Measurements from ENCODE around the gene MCM5. TPM values are rescaled to one million over a fixed set of nuclear protein-coding genes. Genes with fewer than 3 reads are reported as not detected.

The MCM5 gene
- total and polyA plus RNA-seq, 4 donors = 6.7 to 104 (median 8.8) TPM

DNA sequence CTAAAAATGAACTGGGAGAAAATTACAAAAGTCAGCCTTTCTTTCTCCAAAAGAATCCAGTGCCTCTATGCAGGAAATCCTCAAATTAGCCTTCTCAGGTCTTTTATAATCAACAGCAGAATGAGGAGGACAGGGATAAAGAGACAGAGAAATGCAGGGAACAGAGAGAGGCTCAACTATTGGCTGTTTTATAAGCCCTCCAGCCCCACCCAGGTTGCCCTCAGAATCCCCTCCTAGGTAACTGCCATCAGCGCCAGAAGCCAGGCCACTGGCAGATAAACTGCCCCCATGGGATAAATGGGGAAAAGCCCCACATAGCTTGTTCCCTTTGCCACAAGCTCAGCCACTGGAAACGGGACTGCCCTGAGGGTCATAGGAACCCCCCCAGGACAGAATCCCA is 29.9 kb upstream of the MCM5 start:
- TF ChIP-seq FOXA2 (IDR thresholded peaks at IDR 0.05) (no peak), RXRA (IDR thresholded peaks at IDR 0.05) (no peak), GABPA (IDR thresholded peaks at IDR 0.05 in 1 of 2, conservative IDR thresholded peaks at IDR 0.05 in 1 of 2) (no peak), RAD21 (IDR thresholded peaks at IDR 0.05) (no peak), YY1 (IDR thresholded peaks at IDR 0.05) (no peak), NR2F2 (IDR thresholded peaks at IDR 0.05) (no peak), HNF4G (IDR thresholded peaks at IDR 0.05) (no peak), JUND (IDR thresholded peaks at IDR 0.05) (no peak), TAF1 (conservative IDR thresholded peaks at IDR 0.05) (no peak), SP1 (IDR thresholded peaks at IDR 0.05) (no peak), HNF4A (conservative IDR thresholded peaks at IDR 0.05) (no peak), FOXA1 (IDR thresholded peaks at IDR 0.05) (no peak)
- TF ChIP-seq, protein P1, sequence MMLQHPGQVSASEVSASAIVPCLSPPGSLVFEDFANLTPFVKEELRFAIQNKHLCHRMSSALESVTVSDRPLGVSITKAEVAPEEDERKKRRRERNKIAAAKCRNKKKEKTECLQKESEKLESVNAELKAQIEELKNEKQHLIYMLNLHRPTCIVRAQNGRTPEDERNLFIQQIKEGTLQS (IDR thresholded peaks at IDR 0.05) = no peak
- TF ChIP-seq, protein P2, sequence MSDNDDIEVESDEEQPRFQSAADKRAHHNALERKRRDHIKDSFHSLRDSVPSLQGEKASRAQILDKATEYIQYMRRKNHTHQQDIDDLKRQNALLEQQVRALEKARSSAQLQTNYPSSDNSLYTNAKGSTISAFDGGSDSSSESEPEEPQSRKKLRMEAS (IDR thresholded peaks at IDR 0.05) = no peak
- TF ChIP-seq, protein P3, sequence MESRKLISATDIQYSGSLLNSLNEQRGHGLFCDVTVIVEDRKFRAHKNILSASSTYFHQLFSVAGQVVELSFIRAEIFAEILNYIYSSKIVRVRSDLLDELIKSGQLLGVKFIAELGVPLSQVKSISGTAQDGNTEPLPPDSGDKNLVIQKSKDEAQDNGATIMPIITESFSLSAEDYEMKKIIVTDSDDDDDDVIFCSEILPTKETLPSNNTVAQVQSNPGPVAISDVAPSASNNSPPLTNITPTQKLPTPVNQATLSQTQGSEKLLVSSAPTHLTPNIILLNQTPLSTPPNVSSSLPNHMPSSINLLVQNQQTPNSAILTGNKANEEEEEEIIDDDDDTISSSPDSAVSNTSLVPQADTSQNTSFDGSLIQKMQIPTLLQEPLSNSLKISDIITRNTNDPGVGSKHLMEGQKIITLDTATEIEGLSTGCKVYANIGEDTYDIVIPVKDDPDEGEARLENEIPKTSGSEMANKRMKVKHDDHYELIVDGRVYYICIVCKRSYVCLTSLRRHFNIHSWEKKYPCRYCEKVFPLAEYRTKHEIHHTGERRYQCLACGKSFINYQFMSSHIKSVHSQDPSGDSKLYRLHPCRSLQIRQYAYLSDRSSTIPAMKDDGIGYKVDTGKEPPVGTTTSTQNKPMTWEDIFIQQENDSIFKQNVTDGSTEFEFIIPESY (IDR thresholded peaks at IDR 0.05) = no peak
- TF ChIP-seq, protein P4, sequence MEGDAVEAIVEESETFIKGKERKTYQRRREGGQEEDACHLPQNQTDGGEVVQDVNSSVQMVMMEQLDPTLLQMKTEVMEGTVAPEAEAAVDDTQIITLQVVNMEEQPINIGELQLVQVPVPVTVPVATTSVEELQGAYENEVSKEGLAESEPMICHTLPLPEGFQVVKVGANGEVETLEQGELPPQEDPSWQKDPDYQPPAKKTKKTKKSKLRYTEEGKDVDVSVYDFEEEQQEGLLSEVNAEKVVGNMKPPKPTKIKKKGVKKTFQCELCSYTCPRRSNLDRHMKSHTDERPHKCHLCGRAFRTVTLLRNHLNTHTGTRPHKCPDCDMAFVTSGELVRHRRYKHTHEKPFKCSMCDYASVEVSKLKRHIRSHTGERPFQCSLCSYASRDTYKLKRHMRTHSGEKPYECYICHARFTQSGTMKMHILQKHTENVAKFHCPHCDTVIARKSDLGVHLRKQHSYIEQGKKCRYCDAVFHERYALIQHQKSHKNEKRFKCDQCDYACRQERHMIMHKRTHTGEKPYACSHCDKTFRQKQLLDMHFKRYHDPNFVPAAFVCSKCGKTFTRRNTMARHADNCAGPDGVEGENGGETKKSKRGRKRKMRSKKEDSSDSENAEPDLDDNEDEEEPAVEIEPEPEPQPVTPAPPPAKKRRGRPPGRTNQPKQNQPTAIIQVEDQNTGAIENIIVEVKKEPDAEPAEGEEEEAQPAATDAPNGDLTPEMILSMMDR (IDR thresholded peaks at IDR 0.05; ENCODE audit: low read depth, low read length, missing input control) = no peak
- TF ChIP-seq, protein P5, sequence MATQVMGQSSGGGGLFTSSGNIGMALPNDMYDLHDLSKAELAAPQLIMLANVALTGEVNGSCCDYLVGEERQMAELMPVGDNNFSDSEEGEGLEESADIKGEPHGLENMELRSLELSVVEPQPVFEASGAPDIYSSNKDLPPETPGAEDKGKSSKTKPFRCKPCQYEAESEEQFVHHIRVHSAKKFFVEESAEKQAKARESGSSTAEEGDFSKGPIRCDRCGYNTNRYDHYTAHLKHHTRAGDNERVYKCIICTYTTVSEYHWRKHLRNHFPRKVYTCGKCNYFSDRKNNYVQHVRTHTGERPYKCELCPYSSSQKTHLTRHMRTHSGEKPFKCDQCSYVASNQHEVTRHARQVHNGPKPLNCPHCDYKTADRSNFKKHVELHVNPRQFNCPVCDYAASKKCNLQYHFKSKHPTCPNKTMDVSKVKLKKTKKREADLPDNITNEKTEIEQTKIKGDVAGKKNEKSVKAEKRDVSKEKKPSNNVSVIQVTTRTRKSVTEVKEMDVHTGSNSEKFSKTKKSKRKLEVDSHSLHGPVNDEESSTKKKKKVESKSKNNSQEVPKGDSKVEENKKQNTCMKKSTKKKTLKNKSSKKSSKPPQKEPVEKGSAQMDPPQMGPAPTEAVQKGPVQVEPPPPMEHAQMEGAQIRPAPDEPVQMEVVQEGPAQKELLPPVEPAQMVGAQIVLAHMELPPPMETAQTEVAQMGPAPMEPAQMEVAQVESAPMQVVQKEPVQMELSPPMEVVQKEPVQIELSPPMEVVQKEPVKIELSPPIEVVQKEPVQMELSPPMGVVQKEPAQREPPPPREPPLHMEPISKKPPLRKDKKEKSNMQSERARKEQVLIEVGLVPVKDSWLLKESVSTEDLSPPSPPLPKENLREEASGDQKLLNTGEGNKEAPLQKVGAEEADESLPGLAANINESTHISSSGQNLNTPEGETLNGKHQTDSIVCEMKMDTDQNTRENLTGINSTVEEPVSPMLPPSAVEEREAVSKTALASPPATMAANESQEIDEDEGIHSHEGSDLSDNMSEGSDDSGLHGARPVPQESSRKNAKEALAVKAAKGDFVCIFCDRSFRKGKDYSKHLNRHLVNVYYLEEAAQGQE (IDR thresholded peaks at IDR 0.05) = no peak
- H3K4me1 ChIP-seq (ENCODE audit: control insufficient read depth in 4 of 4, insufficient read depth in 4 of 4, low read length in 3 of 4) = peaks cover 2 to 8% (median 4%) of the 10 kb centered on the region in 4 donors
- no peak overlapping the region for H3K9ac ChIP-seq (ENCODE audit: low read depth in 1 of 2, low read length in 2 of 2)
- no peak for DNase-seq (ENCODE audit: low spot score)
- no peaks in the 10 kb centered on the region for H3K36me3 ChIP-seq (ENCODE audit: control insufficient read depth in 4 of 4, insufficient read depth in 3 of 4, low read depth in 1 of 4, low read length in 3 of 4)
- no peak overlapping the region for H3K27ac ChIP-seq (ENCODE audit: low read depth in 1 of 2, low read length in 2 of 2)
- H3K9me3 ChIP-seq (ENCODE audit: control insufficient read depth in 4 of 4, low read length in 3 of 4) = no peaks in the 10 kb centered on the region
- H3K27me3 ChIP-seq (ENCODE audit: control insufficient read depth in 4 of 4, insufficient read depth in 4 of 4, low read length in 3 of 4) = no peaks in the 10 kb centered on the region
- WGBS = 89% methylated on average over 2 of the region's 2 CpGs
- H3K4me3 ChIP-seq (ENCODE audit: low read depth in 1 of 3, low read length in 3 of 3) = no peak overlapping the region

DNA sequence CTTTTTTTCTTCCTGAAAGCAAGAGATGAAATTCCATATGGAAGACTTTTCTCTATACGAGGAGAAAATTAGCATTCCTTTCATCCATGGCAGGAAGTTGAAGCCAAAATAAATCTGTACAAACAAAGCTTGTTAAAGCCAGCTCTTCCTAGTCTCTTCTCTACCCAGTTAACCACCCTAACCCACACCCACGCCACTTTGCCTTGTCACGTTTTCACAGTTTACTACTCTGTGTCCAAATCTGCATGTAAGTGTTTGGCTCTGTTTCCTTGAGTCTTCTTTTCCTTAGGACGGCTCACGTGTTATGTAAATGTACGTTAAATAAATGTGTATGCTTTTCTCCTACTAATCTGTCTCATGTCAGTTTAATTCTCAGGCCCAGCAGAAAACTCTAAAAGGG is 26.2 kb upstream of the MCM5 start:
- peaks cover 2 to 19% (median 11%) of the 10 kb centered on the region in 4 donors for H3K4me1 ChIP-seq (ENCODE audit: control insufficient read depth in 4 of 4, insufficient read depth in 4 of 4, low read length in 3 of 4)
- H3K9ac ChIP-seq (ENCODE audit: low read depth in 1 of 2, low read length in 2 of 2) = no peak overlapping the region
- no peak for TF ChIP-seq NR2F2 (IDR thresholded peaks at IDR 0.05)
- TF ChIP-seq, protein P2 (IDR thresholded peaks at IDR 0.05) = no peak
- TF ChIP-seq YY1 (IDR thresholded peaks at IDR 0.05) = no peak
- TF ChIP-seq RXRA (IDR thresholded peaks at IDR 0.05) = no peak
- no peak for TF ChIP-seq FOXA2 (IDR thresholded peaks at IDR 0.05)
- TF ChIP-seq, protein P4 (IDR thresholded peaks at IDR 0.05; ENCODE audit: low read depth, low read length, missing input control) = no peak
- TF ChIP-seq, protein P1 (IDR thresholded peaks at IDR 0.05) = no peak
- no peak for TF ChIP-seq TAF1 (conservative IDR thresholded peaks at IDR 0.05)
- no peak for TF ChIP-seq EGR1 (IDR thresholded peaks at IDR 0.05; ENCODE audit: low read depth in 2 of 2)
- TF ChIP-seq HNF4G (IDR thresholded peaks at IDR 0.05) = no peak
- 89% methylated on average over 6 of the region's 6 CpGs for WGBS
- H3K4me3 ChIP-seq (ENCODE audit: low read depth in 1 of 3, low read length in 3 of 3) = no peak overlapping the region
- H3K27ac ChIP-seq (ENCODE audit: low read depth in 1 of 2, low read length in 2 of 2) = no peak overlapping the region
- DNase-seq (ENCODE audit: low spot score) = no peak
- H3K36me3 ChIP-seq (ENCODE audit: control insufficient read depth in 4 of 4, insufficient read depth in 3 of 4, low read depth in 1 of 4, low read length in 3 of 4) = no peaks in the 10 kb centered on the region
- no peaks in the 10 kb centered on the region for H3K9me3 ChIP-seq (ENCODE audit: control insufficient read depth in 4 of 4, low read length in 3 of 4)
- no peaks in the 10 kb centered on the region for H3K27me3 ChIP-seq (ENCODE audit: control insufficient read depth in 4 of 4, insufficient read depth in 4 of 4, low read length in 3 of 4)

Data from liver (tissue), 9 donors.